Right ventricle myocardium inferior (tissue), 1 donor: ENCODE data around the gene TNFAIP2. TPM values are rescaled to one million over a fixed set of nuclear protein-coding genes. Genes with fewer than 3 reads are reported as not detected.

ENCODE experiments used
- ATAC-seq: fragments of 200-7000 bp; cut with Tn5 transposase; one replicate; pipeline ENCODE4 v1.9.1; 2020; ENCODE audit warnings: mild to moderate bottlenecking, moderate library complexity
- DNase-seq: peaks from one replicate; pipeline ENCODE4 v3.0.0; 2021; ENCODE audit errors: missing footprints
- intact Hi-C: fragments of 100-400 bp; cut with DNase I; formaldehyde crosslinking; loops from one replicate; pipeline ENCODE4 v1.11.0; 2022
- long read RNA-seq: library from polyadenylated mRNA; unstranded; transcript quantifications from one replicate; pipeline ENCODE4 v2.0.0, GENCODE V29; 2021
- total RNA-seq: library from RNA; stranded (reverse); fragmentation: NEBNext Ultra II Directional; extraction: Animal tissue kit (Norgen Biotek cat#: 25700); gene quantifications from one replicate; pipeline ENCODE4 v1.2.1, GENCODE V29; 2021
- donor health status: DM: no; HTN: yes; CAD: no; lungs with severe emphysema.

The TNFAIP2 gene
- 56.5 TPM for total RNA-seq
- long read RNA-seq, full-length matches to known transcripts = 7 of 33 reads
- long read RNA-seq, partial matches to known transcripts = 12 of 33 reads
- long read RNA-seq, other reads (novel, unspliced or antisense) = 14 of 33 reads

- DNase-seq (peak; percentile 91), ATAC-seq (peak; percentile 65)
- intact Hi-C loops = loop anchor here (2.0 kb wide), 1 partner anchor 18 kb away; no protein-coding TSS in a partner anchor
Measured at GRCh38 chr14:103122947-103123633, at the start of gene TNFAIP2. Gene TNFAIP2, plus strand, starts transcription at chr14:103123461. Its CDS starts 2,997 bp downstream, at chr14:103126458.

GRCh38 chr14:103073876-103074728, 49.2 kb upstream of the TNFAIP2 start:
- ATAC-seq = peak; percentile 30
- peak; percentile 68 for DNase-seq
- intact Hi-C loops = loop anchor here (2.0 to 10.0 kb wide), 2 partner anchors 219 to 379 kb away; no protein-coding TSS in a partner anchor

GRCh38 chr14:103074729-103075367, 48.4 kb upstream of the TNFAIP2 start:
- peak; percentile 88 for DNase-seq
- peak; percentile 48 for ATAC-seq
- intact Hi-C loops = loop anchor here (2.0 to 10.0 kb wide), 2 partner anchors 218 to 380 kb away; no protein-coding TSS in a partner anchor

- ATAC-seq (no peak), DNase-seq (peak; percentile 91)
- intact Hi-C loops = loop anchor here (10.0 kb wide), 1 partner anchor 384 kb away; no protein-coding TSS in a partner anchor
Measured at GRCh38 chr14:103078420-103078749, 44.9 kb upstream of the TNFAIP2 start.

GRCh38 chr14:103078860-103079587, 44.2 kb upstream of the TNFAIP2 start:
- DNase-seq = peak; percentile 21
- intact Hi-C loops = loop anchor here (10.0 kb wide), 1 partner anchor 384 kb away; no protein-coding TSS in a partner anchor
- no peak for ATAC-seq

- DNase-seq (peak; percentile 5), ATAC-seq (no peak)
- intact Hi-C loops = no loop called here
Measured at GRCh38 chr14:103081951-103082350, 41.3 kb upstream of the TNFAIP2 start.

- ATAC-seq (no peak), DNase-seq (peak; percentile 62)
- intact Hi-C loops = no loop called here
Measured at GRCh38 chr14:103084021-103084919, 39.0 kb upstream of the TNFAIP2 start, which contains the start of gene LBHD2. Gene LBHD2, plus strand, starts transcription at chr14:103084210. Its CDS starts 1,803 bp downstream, at chr14:103086013.

GRCh38 chr14:103085106-103086091, 37.9 kb upstream of the TNFAIP2 start:
- ATAC-seq (no peak), DNase-seq (peak; percentile 48)
- intact Hi-C loops = no loop called here

- DNase-seq = peak; percentile 34
- intact Hi-C loops = no loop called here
Measured at GRCh38 chr14:103086771-103087342, 36.4 kb upstream of the TNFAIP2 start.

GRCh38 chr14:103087343-103087835, 35.9 kb upstream of the TNFAIP2 start:
- ATAC-seq (no peak), DNase-seq (peak; percentile 45)
- intact Hi-C loops = no loop called here

More at GRCh38 chr14:103086771-103087342, 36.4 kb upstream of the TNFAIP2 start:
- ATAC-seq = no peak

GRCh38 chr14:103088921-103089320, 34.3 kb upstream of the TNFAIP2 start:
- ATAC-seq (no peak), DNase-seq (peak; percentile 47)
- intact Hi-C loops = no loop called here

- DNase-seq = no peak
- no peak for ATAC-seq
- intact Hi-C loops = no loop called here
Measured at GRCh38 chr14:103089386-103090335, 33.6 kb upstream of the TNFAIP2 start.

- ATAC-seq (no peak), DNase-seq (peak; percentile 32)
- intact Hi-C loops = no loop called here
Measured at GRCh38 chr14:103090481-103091020, 32.7 kb upstream of the TNFAIP2 start.
